Measurements from ENCODE around the gene NCKAP5. TPM values are rescaled to one million over a fixed set of nuclear protein-coding genes. Genes with fewer than 3 reads are reported as not detected.

The NCKAP5 gene
- polyA plus RNA-seq, 3 donors, result not detected

GRCh38 chr2:133317178-133317577 lies 251.1 kb downstream of the NCKAP5 start:
- Histone ChIP-seq H2AFZ (ENCODE audit: insufficient read depth, low read depth, low read length, poor library complexity, severe bottlenecking) (no peak overlapping the region), H4K20me1 (ENCODE audit: insufficient read depth, low read length) (no peaks in the 10 kb centered on the region), H3K79me2 (ENCODE audit: insufficient read depth, low read length) (no peaks in the 10 kb centered on the region), H3K4me3 (replicated peaks in 1 of 3; ENCODE audit: low read depth in 2 of 3, low read length in 3 of 3) (no peak overlapping the region), H3K9me3 (replicated peaks in 1 of 2; ENCODE audit: control insufficient read depth in 1 of 2, insufficient read depth in 1 of 2, low read length in 2 of 2) (no peaks in the 10 kb centered on the region), H3K4me2 (replicated peaks; ENCODE audit: extremely low read depth, low read length, poor library complexity, severe bottlenecking) (no peak overlapping the region), H3K27ac (ENCODE audit: low read depth in 1 of 2, low read length in 2 of 2) (no peak overlapping the region), H3K4me1 (ENCODE audit: control insufficient read depth in 1 of 2, insufficient read depth in 2 of 2, low read length in 2 of 2) (no peaks in the 10 kb centered on the region), H3K27me3 (ENCODE audit: control insufficient read depth in 2 of 2, insufficient read depth in 2 of 2, low read length in 2 of 2) (no peaks in the 10 kb centered on the region), H3K36me3 (replicated peaks in 1 of 2; ENCODE audit: control insufficient read depth in 1 of 2, insufficient read depth in 2 of 2, low read length in 2 of 2) (no peaks in the 10 kb centered on the region), H3K9ac (ENCODE audit: insufficient read depth, low read length, poor library complexity, severe bottlenecking) (no peak overlapping the region)
- 83% methylated on average over 2 of the region's 3 CpGs for WGBS (ENCODE audit: insufficient coverage)
- intact Hi-C loops (cut with micrococcal nuclease), result no loop called here
- no peak overlapping the region for H3K4me3 Mint-ChIP-seq
- no peak for TF ChIP-seq CTCF (IDR thresholded peaks at IDR 0.05)
- peaks cover 0 to 3% (median 0%) of the 10 kb centered on the region in 3 donors for H3K27me3 Mint-ChIP-seq (ENCODE audit: low read depth in 3 of 3)
- no peak overlapping the region for H3K27ac Mint-ChIP-seq
- H3K9me3 Mint-ChIP-seq, result peaks cover 2 to 11% (median 3%) of the 10 kb centered on the region in 7 donors
- no peaks in the 10 kb centered on the region for H3K4me1 Mint-ChIP-seq
- H3K36me3 Mint-ChIP-seq, result no peaks in the 10 kb centered on the region
- no peak for DNase-seq

GRCh38 chr2:133316557-133316956 lies 251.7 kb downstream of the NCKAP5 start:
- Histone ChIP-seq H3K9me3 (replicated peaks in 1 of 2; ENCODE audit: control insufficient read depth in 1 of 2, insufficient read depth in 1 of 2, low read length in 2 of 2) (no peaks in the 10 kb centered on the region), H3K4me1 (ENCODE audit: control insufficient read depth in 1 of 2, insufficient read depth in 2 of 2, low read length in 2 of 2) (no peaks in the 10 kb centered on the region), H3K27ac (ENCODE audit: low read depth in 1 of 2, low read length in 2 of 2) (no peak overlapping the region), H4K20me1 (ENCODE audit: insufficient read depth, low read length) (no peaks in the 10 kb centered on the region), H3K27me3 (ENCODE audit: control insufficient read depth in 2 of 2, insufficient read depth in 2 of 2, low read length in 2 of 2) (no peaks in the 10 kb centered on the region), H3K4me2 (replicated peaks; ENCODE audit: extremely low read depth, low read length, poor library complexity, severe bottlenecking) (no peak overlapping the region), H3K4me3 (replicated peaks in 1 of 3; ENCODE audit: low read depth in 2 of 3, low read length in 3 of 3) (no peak overlapping the region), H3K9ac (ENCODE audit: insufficient read depth, low read length, poor library complexity, severe bottlenecking) (no peak overlapping the region), H3K36me3 (replicated peaks in 1 of 2; ENCODE audit: control insufficient read depth in 1 of 2, insufficient read depth in 2 of 2, low read length in 2 of 2) (no peaks in the 10 kb centered on the region), H2AFZ (ENCODE audit: insufficient read depth, low read depth, low read length, poor library complexity, severe bottlenecking) (no peak overlapping the region), H3K79me2 (ENCODE audit: insufficient read depth, low read length) (no peaks in the 10 kb centered on the region)
- H3K4me3 Mint-ChIP-seq, result no peak overlapping the region
- H3K9me3 Mint-ChIP-seq, result peaks cover 2 to 11% (median 3%) of the 10 kb centered on the region in 7 donors
- H3K4me1 Mint-ChIP-seq, result no peaks in the 10 kb centered on the region
- WGBS (ENCODE audit: insufficient coverage), result 82% methylated on average over 2 of the region's 2 CpGs
- peaks cover 0 to 3% (median 0%) of the 10 kb centered on the region in 3 donors for H3K27me3 Mint-ChIP-seq (ENCODE audit: low read depth in 3 of 3)
- intact Hi-C loops (cut with micrococcal nuclease), result no loop called here
- no peaks in the 10 kb centered on the region for H3K36me3 Mint-ChIP-seq
- no peak overlapping the region for H3K27ac Mint-ChIP-seq
- no peak for DNase-seq
- TF ChIP-seq CTCF (IDR thresholded peaks at IDR 0.05), result no peak
